NCI-H146 treated with DMSO at 0.1 percent for 48 hours (cell line): ENCODE results near the gene KRT7.

Source experiments
- DNase-seq: peaks from one replicate; lab custom pipeline; 2025; ENCODE audit not compliant: unreplicated experiment; lab: John Stamatoyannopoulos, UW

The KRT7 gene

DNA sequence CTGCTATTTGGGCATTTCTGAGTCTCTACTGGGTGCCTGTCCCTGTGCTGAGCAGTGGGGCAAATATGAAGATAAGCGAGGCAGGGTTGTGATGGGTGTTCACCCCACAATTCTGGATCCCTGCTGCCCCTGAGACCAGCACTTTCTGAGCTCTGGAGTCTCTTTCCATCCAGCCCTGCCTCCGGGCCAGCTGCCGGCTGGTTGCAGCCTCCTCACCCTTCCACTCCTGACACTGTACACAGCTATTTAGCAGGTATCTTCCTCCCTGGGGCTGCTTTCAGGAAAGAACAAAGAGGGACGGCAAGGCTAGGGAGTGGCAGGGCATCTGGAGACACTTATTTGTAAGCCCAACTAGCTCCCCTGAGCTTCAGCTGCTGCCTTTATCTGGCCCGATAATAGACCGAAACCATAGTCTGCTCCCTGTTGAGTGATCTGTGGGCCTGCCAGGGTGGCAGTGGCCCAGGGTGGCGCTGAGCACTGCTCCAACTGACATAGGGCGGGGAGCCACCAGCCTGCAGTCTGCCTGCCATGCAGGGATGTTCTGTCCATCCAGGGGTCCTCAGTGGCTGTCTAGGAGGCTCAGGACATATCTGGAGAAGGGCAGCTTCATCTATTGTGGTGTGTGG, 33.6 kb upstream of the KRT7 start:
- peak; percentile 95 for DNase-seq

DNA sequence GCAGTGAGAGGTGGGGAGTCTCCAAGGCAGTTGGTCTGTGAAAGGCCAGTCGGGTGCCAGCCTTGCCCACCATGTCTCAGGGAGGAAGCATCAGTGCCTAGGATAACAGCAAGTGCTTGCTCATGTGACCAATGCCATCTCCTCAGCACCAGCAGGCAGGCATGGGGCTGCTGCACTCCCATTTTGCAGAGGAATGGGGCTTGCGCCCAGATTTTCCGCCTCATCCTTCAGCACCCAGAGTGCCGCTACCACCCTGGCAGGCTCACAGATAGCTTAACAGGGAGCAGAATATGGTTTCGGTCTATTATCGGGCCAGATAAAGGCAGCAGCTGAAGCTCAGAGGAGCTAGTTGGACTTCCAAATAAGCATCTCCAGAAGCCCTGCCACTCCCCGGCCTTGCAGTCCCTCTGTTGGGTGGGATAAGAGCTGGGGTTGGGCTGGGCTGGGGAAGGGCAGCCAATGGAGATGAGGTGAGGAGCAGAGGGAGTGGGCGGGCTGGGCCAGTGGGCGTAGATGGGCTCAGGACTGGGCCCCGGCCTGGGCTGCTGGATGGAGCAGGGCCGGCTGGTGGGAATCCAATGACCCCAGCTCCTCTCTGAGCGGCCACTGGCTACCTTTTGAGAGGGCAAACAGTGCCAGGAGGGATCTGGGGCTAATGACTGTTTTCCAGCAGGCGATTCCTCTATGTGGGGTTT, 32.8 kb upstream of the KRT7 start:
- DNase-seq = no peak

DNA sequence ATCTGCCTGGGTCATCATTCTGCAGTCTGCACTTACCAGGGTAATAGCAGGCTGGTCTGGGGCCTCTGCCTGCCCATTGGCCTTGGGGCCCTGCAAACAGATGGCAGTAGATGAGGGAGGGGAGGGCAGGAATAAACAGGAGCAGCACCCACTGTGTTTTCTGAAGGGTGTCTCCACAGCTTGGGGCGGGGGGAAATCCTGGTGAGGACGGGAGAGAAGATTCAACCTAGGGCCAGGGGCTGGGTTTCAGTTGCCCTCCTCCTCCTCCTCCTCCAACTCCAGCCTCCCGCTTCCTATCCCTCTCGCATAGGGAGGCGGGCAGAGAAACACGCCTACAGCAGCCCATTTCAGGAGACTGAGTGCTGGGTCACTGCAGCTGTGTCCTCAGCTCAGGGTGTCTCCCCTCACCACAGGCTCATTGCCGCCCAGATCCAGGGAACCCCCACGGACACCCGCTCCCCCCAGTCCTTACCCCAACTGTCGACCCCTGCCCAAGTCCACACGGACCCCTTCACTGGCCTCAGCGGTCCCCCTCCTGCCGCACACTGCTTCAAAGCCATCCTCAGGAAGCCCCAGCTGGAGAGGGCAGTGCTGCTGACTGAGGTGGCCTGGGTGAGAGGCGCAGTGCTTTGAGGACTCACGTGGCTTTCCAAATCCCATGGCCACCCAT, 32.1 kb upstream of the KRT7 start:
- no peak for DNase-seq

DNA sequence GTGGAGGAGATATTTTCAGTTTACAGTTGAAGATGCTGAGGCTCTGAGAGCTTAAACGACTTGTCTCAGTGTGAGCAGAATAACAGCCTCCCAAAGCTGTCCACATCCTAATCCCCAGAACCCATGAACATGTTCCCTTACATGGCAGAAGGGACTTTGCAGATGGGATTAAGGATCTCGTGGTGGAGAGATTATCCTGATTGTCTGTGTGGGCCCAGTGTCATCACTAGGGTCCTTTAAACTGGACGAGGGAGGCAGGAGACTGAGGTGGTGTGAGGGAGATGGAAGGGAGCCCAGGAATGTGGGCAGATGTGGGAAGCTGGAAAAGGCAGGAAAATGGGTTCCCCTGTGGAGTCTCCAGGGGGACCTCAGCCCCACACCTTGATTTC, 31.6 kb upstream of the KRT7 start:
- DNase-seq = no peak

DNA sequence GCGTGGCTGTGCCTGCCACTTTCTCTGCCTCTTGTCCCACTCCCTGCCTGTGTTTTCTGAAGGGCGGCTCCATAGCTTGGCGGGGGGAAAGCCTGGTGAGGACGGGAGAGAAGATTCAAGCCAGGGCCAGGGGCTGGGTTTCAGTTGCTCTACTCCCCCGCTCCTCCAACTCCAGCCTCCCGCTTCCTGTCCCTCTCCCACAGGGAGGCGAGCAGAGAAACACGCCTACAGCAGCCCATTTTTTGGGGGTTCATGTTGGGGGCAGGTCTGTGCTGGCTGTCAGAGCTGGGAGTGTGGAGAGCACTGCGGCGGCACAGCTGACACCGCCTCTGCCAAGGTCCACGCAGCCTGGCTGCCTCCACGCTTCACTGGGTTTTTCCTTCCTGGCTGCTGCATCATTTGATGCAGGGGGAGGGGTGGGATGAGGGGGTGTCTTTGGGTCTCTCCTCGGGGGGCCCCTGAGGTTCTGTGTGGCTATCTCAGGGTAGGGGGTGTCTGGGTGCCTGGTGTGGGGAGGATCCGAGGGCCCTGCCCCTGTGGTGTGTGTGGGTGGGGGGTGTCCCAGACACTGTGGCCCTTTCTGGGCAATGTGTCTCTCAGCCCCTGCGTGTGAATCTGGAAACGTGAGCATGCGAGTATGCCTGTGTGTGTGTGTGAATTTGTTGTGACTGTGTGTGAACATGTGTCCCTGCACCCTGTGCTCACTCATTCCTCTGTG, 30.5 kb upstream of the KRT7 start:
- DNase-seq = no peak

DNA sequence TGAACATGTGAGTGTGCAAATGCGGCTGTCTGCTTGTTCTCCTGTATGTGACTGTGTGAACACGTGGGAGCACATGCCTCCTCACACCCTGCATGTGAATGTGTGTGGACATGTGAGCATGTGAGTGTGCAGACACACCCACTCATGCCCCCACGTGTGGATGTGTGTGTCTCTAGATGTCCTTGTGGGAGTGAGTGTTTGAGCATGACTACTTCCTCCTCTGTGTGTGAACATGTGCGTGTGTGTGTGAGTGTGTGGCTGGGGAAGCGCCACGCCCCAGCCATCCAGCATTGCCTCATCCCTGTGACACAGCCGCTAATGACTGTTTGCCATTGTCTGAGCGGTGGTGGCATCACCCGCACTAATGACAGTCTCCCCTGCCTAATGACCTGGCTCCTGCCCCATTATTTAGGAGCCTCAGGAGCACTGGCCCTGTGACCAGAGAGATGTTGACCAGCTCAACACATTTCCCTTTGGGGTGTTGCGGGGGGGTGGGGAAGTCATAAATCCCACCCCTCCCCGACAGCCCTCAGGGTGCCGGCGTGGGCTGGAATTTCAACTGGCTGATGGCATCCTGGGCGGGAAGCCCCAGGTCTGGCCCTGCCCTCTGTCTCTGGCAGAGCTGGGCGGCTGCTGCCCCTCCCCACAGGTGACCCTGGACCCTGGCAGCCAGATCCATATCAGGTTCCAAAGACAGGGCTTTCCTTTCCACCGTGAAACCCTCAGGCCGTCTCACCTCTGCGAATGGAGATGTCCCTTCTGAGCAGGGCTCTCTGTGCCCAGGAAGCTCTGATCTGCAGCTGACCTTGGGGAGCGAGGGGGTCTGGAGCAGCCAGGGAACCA, 29.7 kb upstream of the KRT7 start:
- peak; percentile 92 for DNase-seq

DNA sequence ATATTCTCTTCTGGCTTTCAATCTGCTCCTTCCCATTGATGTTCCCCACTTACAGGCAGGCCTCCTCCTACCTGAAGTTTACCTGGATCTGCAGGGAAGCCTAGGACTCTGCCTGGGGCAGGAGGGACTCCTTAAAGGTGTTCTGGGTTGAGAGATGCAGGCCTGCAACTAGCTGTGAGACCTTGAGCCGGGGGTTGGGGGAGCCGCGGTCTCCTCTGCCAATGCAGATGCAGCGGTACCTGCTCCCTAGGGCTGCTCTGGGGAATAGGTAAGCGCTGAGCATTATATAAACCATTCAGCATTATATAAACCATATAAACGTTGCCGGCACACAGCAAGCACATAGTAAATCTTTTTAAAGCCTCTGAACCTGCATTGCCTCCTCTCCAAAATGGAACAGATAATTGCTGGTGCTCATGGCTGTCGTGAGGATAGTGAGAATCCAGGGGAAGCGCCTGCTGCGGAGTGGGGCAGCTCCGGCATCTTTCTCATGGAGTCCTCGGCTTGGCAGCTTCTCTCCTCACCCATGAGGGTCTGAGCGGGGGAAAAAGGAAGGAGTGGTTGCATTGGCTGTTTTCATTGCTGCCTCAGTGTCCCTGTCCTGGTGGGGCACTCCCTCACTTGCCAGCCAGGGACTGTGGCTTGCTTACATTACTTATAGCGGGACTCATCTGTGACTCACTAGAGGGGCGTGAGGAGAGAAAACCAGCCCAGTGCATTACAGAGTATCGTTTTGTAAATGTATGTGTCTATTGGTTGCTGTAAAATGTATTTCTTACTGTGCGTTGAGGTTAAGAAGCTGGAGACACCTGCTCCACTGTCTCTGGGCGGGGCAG, 28.7 kb upstream of the KRT7 start:
- DNase-seq = no peak

DNA sequence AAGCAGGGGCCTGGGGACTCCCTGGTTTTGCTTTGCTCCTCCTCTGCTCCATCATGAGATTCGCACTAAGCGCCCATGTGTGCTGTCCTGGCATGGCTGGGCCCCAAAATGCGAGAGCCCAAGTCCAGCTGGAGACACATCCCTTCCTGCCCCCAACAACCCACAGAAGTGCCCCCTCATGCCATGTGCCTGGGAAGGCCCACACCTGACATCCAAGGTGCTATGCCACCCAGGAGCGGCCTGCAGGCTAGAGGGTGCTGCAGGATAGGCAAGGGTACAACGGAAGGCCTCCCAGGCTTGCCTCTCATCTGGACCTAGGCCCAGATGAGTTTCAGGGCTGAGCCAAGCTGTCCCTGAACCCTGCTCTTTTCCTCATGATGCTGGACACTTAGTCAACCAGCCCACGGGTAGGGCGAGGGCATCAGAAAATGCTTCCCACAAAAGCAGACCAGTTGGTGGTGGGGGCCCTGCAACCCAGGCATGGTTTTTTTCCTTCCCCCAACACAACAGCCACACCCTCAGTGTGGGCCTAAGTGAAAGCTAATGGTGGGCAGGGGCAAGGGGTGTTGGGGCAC, 28.0 kb upstream of the KRT7 start:
- DNase-seq = no peak

DNA sequence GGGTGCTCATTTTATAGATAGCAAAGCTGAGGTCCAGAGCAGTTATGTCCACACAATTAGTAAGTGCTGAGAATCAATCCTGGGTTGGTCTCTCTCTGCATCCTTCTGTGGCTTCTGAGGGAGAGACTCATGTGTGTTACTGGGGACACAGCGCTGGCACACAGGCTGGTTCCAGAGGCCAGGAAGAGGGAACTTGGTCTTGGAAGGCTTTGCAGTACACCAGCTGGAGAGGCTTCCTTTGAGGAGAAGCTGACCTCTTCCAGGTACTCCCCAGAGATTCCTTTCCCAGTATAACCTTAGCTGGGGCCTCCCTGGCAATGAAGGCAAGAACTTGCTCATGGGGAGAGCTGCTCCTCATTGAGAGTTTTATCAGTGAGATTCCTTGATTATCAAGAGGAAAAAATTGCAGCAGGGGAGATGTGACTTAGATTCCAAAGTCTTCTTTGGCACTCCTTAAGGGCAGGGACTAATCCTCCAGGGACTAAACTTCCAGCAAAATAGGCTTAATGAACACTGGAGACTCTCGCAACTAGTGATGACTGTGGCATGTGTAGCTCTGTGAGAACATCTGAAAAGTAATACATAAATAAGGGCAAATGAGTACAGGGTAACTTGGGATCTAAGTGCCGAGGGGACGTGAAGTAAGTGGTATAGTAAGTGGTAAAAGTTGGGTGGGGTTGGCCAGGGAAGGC, 27.3 kb upstream of the KRT7 start:
- no peak for DNase-seq

DNA sequence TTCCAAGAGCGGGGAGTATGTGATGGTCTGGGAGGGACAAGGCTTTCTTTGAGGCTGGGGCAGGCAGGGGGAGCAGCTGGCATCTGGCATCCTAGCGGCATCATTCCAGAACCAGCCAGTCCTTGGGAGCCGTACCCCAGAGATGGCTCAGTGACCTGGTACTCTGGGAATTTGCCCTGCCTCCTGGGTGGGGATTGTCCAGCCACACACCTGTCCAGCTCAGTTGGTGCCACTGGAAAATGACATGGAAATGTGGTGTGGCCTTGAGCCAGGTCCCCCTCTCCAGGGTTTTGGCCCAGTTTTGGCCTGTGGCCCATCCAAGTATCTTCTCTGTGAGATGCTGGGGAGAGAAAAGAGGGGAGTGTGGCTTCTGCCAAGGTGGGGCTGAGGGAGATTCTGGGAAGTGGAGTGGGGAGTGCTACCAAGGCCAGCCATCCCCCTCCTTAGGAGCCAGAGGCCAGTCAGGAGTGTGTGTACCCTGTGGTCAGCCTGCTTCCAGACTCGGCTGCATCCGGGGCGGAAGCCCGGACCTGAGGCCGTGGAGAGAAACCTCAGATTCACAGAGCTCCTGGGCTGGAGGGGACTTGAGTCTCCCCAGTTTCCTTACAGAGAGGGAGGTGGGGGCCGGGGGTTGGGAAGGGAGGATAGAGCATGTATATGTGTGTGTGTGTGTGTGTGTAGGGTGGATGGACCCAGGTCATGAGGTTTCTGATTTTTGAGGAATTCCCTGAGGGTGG, 26.6 kb upstream of the KRT7 start:
- DNase-seq = no peak

DNA sequence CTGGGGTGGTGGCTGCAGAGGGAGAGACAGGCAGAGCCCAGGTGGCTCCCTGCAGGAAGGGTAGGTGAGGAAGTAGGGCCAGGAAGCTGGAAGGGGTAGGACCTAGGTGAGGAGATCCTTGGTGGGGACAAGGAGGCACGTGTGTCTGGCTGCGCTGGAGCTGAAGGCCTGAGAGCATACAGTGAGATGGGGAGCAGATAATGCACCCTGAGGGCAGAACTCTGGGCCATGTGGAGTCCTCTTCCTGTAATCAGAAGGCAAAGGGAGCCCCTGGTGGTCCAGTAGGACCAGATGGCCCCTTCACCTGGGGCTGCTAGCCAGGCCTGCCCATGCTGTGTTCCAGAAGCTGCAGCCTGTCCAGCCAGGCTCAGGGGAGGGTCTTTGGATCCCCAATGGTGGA, 25.9 kb upstream of the KRT7 start:
- no peak for DNase-seq

DNA sequence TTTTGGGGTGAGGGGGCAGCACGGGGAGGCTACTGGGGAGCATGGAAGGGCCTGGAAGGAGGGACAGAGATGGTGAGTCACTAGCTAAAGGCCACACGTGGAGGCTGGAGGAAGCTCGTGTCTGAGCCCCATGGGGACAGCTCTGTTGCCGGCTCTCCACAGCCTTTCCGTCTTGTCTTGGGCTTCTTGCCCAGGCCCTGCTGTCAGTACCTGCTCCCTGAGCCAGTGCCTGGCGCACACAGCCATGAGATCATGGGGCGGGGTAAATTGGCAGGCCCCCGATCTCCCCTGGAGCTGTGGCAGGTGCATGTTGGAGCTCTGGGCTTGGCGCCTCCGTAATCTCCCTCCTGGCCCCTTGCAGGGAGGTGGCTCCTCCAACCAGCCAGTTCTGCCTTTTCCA, 25.1 kb upstream of the KRT7 start:
- DNase-seq = peak; percentile 76

DNA sequence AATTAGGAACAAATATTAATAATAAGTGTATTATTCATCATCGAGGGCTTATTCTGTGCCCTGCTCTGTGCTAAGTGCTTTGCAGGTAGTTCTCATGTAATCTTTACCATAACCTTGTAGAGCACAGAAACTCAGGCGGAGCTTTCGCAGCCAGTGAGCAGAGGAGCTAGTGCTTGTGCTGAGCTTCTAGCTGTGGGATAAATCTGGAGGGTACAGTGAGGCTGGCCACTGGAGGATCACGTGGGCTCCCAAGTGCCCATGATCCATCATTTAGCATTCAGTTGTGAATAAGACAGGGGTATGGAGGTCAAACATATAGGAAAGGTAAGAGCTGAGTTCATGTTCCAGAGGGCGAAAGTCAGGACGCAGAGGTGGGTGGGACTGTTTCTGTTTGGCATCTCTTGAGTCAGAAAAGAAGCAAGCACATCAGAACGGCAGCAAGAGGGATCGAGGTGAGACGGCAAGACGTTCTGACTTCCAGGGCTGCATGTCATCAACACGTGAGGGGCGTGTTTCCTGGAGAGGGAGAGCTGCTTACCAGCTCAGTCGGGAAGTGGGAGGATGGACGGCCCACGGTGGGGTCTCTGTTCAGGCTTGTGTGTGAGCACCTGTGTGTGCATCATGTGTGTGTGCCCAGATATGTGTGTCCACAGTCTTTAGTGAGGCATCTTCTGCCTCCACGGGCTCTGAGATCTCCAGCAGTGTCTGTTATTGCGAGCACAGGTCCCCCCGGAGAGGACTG, 24.4 kb upstream of the KRT7 start:
- DNase-seq = no peak

DNA sequence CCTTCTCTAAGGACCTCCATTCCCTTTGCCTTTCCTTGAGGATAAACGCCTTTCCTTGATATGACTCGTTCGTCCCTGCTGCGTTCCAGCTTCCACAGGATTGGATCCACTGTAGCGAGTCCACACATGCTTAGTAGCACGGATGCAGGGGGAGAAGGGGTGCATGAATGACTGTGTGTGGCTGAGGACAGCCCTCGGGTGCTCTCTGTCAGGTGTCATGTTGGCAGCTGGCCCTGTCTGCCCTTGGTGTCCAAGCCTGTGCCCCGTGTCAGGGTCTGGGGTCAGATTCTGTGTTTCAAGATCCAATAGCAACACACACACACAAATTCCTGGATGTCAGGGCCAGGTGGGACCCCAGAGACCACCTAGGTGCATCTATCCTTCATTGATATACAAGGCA, 23.7 kb upstream of the KRT7 start:
- no peak for DNase-seq

DNA sequence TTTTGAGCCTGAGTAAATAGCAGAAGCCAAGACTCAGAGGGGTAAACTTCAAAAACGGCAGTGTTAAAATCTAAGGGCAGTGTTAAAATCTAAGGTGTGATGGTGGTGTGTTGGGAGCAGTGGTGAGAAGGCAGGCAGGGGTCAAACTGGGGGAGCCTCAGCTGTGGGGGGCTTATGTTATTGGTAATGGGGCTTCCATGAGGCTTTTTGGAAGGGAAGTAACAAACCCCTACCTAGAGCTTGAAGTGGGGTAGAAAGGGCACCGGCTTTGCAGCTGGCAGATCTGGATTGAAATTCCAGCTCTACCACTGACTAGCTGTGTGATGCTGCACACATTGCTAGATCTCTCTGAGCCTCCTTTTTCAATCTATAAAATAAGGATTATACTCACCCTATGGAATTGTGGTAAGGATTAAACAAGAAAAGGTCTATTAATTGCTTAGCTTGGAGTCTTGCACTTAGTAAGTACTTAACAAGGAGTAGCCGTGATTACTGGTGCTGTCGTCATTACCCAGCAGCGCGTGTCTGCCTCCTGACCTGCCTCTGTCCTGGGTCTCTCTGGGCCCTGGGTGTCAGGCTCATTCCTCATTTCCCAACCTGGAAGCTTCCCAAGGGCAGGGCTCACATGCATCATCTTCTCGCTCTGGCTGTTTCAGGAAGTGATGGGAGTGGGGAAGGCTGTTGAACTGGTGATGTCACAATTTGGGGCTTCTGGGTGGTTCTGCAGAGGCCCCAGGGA, 22.7 kb upstream of the KRT7 start:
- no peak for DNase-seq

DNA sequence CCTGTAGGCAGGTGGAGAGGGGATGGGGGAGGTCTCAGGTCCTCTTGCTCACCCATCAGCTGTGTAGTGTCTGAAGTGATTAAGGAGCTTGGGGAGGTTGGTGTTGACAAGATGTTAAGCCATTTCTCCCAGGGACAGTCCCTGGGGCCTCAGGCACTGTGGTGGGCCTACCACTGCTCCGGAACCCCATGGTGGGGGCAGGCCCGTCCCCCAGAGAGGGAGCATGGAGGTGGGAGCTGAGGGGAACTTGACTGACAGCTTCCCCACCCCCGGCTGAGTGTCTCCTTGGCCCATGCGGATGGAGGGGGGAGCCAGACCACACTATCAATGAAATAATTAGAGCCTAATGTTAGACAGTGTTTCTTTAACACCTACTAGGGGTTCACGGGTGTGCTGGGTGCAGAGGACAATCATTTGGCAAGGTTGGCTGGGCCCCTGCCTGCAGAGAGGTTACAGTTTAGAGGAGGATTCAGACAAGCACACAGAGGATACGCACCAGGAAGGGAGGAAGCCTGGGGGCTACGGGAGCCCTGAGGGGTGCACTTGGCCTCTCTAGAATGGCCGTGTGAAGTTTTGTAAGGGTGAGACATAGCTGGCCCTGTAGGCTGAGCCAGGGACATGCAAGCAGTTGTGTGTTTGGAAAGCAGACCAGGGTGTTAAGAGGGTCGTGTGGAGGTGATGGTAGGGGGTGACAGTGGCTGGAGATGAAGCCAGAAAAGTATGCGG, 22.0 kb upstream of the KRT7 start:
- DNase-seq = no peak
